NCI-H2081 treated with DMSO at 0.1 percent for 48 hours (cell line): Measurements from ENCODE around the gene SETD2.
"Not testable (repeated sequence)": the region's sequence is repeated elsewhere in the genome, so short reads cannot be mapped to it uniquely, and the experiment has no call there.

ENCODE experiments used
- DNase-seq: peaks from one replicate; lab custom pipeline; 2025; lab: John Stamatoyannopoulos, UW

The SETD2 gene, protein sequence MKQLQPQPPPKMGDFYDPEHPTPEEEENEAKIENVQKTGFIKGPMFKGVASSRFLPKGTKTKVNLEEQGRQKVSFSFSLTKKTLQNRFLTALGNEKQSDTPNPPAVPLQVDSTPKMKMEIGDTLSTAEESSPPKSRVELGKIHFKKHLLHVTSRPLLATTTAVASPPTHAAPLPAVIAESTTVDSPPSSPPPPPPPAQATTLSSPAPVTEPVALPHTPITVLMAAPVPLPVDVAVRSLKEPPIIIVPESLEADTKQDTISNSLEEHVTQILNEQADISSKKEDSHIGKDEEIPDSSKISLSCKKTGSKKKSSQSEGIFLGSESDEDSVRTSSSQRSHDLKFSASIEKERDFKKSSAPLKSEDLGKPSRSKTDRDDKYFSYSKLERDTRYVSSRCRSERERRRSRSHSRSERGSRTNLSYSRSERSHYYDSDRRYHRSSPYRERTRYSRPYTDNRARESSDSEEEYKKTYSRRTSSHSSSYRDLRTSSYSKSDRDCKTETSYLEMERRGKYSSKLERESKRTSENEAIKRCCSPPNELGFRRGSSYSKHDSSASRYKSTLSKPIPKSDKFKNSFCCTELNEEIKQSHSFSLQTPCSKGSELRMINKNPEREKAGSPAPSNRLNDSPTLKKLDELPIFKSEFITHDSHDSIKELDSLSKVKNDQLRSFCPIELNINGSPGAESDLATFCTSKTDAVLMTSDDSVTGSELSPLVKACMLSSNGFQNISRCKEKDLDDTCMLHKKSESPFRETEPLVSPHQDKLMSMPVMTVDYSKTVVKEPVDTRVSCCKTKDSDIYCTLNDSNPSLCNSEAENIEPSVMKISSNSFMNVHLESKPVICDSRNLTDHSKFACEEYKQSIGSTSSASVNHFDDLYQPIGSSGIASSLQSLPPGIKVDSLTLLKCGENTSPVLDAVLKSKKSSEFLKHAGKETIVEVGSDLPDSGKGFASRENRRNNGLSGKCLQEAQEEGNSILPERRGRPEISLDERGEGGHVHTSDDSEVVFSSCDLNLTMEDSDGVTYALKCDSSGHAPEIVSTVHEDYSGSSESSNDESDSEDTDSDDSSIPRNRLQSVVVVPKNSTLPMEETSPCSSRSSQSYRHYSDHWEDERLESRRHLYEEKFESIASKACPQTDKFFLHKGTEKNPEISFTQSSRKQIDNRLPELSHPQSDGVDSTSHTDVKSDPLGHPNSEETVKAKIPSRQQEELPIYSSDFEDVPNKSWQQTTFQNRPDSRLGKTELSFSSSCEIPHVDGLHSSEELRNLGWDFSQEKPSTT (N-terminal part only)

DNA sequence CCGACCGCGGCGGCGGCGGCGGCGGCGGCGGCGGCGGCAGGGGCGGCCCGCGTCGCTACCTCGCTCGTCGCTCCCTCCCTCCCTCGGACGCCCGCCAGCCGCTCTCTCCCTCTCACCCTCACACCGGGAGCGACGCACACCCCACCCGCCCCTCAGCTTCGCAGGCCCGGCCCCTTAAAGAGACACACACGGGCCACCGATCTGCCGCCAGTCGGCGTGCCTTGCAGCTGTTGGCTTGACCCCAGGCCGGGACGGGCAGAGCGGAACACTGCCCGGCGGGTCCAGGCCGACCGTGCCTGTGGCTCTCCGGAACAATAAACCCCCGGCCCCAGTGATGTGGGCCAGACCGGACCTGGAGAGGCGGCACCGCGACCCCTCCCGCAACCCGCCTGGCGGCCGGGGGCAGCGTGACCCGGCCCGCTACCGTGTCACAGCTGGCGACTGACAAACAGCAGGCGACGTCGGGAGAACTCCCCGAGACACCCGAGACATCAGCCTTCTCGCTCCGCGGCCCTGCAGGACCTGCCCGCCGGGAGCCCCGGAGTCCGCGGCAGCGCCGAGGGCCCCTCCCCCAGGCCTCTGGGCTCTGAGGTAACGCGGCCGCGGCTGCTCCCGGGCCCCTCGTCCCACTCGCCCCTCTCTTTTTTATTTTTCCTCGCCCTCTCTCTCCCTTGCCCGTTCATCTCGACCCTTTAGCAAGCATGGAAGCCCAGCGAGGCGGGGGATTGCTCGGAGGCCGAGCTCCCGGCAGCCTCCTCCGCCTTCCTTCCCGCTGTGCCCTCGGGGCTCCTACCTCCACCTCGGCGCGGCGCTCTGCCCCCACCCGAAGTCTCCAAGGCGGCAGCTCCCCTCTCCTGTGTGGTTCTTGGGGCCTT is at the start of gene SETD2:
TSS of gene SETD2 (minus strand) at position 107 of the 875 bp plus-strand sequence. CDS start 189 bp downstream, outside the sequence.
- no peak for DNase-seq

DNA sequence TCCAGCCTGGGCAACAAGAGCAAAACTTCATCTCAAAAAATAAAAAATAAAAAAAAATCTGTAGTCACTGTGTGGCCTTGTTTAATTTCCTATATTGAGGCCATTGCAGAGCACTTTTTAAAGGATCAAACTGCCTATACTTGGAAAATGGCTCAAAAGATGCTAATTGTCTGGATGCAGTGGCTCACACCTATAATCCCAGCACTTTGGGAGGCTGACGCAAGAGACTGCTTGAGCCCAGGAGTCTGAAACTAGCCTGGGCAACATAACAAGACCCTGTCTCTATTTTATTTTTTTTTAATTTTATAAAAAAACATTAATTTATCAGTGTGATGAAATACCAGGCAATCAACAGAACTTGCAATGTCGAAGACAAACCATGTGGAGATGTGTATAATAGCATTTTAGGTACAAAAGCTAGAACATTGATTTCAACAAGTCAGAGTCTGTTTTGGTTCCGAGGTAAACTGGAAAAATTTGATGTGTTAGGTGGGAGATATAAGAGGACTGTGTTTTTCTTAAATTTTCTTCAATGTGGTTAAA is 47.0 kb upstream of the SETD2 start:
- no peak for DNase-seq

DNA sequence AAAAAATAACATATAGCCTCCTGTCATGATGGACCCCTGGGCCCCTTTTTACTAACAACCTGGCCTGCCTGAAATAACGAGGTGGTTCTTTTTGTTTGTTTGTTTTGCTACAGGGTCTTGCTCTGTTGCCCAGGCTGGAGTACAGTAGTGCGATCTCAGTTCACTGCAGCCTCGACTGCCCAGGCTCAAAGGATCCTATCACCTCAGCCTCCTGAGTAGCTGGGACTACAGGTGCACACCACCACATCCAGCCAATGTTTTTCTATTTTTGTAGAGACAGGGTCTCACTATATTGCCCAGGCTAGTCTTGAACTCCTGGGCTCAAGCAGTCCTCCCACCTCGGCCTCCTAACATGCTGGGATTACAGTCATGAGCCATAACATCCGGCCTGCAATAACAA is 42.1 kb upstream of the SETD2 start:
- DNase-seq, result not testable (repeated sequence)

DNA sequence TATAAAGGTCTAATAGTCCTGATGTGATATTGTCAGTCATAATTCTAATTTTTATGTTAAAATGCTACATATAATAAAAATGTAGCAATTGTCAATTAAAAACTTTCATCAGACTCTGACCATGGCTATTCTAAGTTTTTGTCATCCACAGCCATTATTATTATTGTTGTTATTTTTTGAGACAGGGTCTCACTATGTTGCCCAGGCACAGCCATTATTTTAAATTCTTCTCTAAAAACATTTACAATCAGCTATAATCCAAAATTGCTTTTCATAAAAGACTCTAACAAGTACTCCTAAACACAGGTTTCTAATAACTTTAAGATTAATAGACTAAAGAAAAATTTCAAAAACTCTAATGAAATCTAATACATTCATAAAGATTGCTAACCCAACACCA is 41.0 kb upstream of the SETD2 start:
- no peak for DNase-seq

DNA sequence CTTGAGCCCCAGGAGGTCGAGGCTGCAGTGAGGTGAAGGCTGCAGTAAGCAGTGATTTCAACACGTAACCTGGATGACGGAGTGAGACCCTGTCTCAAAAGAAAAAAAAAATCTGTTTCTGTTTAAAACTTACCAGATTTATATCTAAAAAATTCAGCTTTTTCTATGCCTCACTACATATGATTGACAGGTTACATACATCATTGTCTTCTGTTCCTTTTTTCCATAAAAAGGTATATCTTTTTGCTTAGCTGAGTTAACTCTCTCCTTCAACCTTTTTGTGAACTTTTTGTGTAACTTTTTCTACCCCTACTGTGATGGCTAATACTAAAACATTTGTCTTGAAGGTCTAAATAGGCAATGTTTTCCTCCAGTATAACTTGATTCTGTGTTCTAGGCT is 38.6 kb upstream of the SETD2 start:
- no peak for DNase-seq

DNA sequence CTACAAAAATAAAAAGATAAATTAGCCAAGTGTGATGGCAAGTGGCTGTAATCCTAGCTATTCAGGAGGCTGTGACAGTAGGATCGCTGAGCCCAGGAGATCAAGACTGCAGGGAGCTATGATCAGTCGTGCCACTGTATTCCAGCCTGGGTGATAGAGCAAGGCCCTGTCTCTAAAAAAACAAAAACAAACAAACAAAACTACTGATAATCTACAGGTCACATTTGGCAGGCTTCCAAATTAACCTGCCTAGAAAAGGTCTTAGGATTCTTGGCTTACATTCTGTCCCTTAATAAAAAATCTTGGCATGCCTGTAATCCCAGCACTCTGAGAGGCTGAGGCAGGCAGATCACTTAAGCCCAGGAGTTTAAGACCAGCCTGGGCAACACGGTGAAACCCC is 33.4 kb upstream of the SETD2 start:
- no peak for DNase-seq

DNA sequence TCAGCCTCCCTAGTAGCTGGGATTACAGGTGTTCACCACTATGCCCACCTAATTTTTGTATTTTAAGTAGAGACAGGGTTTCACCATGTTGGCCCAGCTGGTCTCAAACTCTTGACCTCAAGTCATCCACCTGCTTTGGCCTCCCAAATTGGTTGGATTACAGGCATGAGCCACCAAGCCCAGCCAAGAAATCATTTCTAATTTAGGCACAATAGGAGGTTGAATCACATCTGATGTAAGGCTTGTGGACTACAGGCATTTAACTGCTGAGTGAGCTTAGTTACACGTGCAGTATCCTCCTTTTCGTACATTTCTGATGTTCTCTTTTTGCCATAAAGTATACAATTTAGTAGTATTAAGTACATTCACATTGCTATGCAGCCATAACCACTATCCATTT is 31.1 kb upstream of the SETD2 start:
- DNase-seq, result no peak

DNA sequence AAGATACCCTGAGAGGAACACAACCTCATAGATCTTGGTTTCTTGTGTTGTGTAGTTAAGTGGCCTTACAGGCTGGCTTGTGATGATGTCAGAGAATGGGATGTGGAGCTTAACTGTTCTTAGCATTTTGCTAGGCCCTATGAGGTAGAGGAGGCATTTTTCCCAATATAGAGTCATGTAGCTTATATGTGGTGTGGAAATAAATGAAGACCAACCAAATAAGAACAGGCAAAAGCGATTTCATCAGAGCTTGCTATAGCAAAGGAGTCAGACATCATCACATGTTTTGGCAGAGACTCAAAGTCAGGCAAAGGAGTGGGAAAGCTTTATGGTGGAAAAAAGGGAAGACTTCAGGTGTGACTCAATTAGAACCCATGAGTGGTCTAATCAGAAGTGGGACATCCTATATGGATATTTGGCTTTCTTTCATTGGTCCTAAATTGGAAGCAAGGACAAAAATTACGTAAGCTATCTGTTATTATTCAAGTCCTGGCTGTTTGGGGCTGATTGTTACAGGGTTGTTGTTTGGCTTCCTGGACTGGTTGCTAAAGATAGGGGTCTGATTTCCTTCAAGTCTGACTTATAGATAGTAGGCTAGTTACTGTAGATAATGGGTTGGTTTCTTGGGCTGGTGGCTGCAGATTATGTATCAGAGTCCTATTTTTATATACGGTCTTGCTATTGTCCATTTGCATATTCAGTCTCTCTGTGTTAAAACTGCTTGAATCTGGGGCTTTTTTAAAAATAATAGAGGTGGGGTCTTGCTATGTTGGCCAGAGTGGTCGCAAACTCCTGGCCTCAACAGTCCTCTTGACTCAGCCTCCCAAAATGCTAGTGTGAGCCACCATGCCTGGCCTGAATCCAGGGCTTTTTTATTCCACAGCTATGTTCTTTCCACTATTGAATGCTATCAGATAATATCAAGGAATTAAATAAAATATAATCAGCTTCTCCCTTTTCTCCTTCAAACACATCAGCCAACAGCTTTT is 30.3 kb upstream of the SETD2 start:
- no peak for DNase-seq

DNA sequence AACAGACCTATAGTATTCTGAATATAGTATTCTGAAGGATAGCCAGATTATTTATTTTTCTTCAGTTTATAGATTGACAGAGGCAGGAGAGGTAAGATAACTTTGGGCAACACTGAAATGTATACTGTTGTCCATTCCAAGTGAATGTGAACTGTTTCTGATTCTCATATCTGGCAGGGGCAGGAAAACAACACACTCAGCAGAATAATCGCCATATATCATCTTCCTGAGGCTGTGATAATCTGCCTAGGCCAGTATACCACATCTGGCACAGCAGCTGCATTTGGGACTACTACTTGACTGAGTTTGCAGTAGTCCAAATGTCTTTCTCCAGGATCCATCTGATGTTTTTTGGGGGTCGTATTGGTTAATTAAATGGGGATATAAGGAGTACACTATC is 22.4 kb upstream of the SETD2 start:
- DNase-seq, result no peak

DNA sequence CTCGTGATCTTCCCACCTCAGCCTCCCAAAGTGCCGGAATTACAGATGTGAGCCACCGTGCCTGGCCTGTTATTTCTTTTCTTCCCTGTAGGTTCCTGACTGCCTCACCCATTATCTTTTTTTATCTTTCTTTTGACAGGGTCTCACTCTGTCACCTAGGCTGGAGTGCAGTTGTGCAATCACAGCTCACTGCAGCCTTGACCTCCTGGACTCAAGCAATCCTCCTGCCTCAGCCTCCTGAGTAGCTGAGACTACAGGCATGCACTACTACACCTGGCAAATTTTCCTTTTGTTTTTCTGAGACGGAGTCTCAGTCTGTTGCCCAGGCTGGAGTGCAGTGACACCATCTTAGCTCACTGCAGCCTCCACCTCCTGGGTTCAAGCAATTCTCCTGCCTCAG is 17.8 kb upstream of the SETD2 start:
- not testable (repeated sequence) for DNase-seq

DNA sequence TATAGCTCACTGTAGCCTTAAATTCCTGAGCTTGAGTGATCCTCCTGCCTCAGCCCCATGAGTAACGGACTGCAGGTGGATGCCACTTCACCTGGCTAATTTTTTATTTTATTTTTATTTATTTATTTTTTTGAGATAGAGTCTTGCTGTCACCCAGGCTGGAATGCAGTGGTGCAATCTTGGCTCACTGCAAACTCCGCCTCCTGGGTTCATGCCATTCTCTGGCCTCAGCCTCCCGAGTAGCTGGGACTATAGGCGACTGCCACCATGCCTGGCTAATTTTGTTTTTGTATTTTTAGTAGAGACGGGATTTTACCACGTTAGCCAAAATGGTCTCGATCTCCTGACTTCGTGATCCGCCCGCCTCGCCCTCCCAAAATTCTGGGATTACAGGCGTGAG is 16.1 kb upstream of the SETD2 start:
- DNase-seq, result not testable (repeated sequence)

DNA sequence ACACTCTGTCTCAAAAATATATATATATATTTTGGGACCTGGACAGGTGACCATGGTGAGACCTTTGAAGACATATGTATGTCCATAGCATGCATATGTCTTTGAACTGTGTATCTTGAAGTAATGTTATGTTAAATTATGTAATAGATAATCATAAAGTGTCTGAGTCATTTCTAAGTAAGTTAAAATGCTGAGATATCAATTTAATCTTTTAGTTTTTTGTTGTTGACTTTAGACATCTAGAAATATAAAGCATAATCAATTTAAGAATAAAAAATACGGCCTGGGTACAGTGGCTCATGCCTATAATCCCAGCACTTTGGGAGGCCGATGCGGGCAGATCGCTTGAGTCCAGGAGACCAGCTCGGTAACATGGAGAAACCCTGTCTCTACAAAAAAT is 12.7 kb upstream of the SETD2 start:
- no peak for DNase-seq

DNA sequence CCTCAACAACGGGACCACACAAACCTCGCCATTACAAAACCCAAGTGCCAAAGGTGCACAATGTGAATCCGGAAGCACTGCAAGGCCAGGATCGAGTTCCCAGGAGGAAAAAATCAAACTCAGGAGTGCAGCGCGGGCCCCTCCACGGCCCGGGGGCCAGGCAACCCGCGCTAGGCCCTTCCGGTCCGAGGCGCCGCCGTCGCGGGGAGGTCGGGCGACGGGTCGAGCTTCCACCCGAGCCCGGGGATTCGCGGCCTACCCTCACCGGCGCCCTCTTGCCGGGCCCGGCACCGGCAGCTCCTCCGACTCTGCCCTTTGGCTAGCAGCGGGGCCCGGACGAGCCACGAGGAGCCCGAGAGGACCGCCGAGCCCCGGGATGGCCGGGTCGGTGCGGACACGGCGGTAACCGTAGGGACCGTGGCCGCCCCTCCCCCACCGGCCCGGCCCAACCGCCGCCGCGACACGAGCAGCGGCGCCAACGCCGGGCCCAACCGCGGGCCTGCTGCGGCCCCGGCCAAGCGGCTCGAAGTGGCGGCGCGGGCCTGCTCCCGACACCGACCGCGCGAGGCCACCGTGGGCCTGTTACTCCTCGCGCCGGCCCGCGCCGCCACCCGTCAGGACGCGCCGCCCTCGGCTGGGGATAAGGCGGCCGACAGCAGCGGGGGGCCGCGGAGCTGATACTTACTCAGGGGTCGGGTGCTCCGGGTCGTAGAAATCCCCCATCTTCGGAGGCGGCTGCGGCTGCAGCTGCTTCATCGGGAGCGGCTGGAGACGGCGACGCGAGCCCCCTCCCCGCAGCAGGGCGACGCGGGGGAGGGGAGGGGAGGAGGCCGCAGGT is 525 bp downstream of the SETD2 start:
- DNase-seq, result no peak

DNA sequence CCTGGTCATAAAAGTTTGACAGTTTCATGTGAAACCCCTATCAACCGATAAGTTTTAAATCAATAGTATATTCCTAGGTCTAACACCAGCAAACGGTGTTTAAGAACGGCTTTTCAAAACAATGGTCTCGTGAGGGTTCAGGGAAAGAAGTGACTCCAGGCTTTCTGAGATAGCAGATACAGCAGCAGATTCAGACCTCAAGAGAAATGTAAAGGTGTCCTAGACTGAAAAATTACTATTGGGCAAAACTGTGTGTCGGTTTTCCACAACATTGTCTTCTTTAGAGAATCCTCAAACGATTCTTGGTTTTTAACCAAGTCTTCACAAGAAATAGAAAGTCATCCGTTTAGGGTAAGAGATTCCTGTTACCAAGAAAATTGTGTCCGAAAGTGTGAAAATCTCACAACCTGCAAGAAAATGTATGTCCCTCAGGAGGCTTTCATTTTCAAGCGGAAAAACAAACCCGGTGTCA is 1.2 kb downstream of the SETD2 start:
- no peak for DNase-seq

DNA sequence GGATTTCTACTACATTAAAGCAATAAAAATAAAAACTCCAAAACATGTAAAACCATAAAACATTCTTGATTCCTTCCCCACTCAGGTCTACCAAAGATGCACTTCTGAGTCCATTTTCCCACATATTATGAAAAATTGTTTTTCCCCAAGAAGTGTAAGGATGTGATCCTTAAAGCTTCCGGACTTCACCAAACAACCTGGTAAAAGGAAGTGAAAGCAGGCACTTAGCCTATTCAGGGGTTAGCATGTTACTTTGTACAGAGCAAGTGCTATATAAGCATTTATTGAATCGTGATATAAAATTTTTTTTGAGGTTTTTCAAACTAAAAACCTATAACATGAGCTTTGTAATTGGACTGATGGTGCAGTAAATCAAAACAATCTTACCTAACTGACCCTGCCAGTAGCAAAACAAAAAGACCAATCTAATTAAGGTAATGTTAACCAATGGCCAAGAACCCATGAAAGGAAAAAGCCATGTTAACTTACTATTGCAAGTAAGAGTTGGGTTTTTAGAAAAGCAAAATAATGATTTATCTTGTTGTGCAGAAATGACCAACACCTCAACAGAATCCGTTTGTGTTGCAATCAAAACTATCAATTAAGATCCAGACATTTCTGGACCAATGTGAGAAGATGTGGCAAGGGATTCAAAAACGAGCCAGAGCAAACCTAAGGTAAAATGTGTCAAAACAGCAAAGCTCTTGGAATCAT is 1.8 kb downstream of the SETD2 start:
- DNase-seq, result no peak

DNA sequence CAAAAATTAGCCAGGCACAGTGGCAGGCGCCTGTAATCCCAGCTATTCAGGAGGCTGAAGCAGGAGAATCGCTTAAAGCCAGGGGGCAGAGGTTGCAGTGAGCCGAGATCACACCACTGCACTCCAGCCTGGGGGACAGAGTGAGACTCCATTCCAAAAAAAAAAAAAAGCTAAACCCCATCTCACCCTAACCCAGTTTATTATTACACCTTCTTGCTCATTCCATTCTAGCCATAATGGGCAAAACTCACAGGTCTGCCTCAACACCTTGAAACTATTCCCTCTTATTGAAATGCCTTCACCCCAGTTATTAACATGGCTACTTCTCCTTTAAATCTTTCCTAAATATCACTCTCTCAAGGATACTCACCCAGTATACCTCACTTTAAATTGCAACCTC is 4.1 kb downstream of the SETD2 start:
- DNase-seq, result no peak

DNA sequence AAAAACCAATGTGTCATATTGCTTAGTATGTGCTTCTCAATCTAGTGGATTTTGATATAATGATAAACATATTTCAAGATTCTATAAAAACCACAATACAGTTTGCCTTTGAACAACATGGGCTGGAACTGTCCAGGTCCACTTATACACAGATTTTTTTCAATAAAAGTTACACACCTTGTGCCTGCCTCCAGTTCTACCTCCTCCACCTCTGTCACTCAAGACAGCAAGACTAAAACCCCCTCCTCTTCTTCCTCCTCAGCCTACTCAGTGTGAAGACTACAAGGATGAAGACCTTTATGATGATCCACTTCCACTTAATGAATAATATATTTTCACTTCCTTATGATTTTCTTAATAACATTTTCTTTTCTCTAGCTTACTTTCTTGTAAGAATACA is 5.7 kb downstream of the SETD2 start:
- no peak for DNase-seq

DNA sequence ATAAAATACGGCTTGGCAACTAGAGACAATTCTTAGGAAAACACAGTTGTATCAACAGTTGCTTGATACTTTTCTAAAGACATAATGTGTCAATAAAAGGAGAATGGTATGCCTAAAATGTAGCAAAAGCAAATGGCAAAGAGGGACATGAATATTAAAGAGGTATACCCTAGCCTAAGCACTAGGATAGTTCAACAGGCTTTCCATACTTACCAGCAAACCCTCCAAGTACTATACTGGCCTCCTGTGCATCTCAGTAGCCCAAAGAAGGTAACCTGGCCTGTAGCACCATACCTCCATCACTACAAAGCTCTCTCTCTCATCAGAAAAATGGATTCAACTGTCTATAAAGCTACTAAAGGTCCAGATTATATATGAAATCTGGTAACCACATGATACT is 7.5 kb downstream of the SETD2 start:
- no peak for DNase-seq
